Thyroid gland (tissue), 4 donors: Measurements from ENCODE around the gene PRKCH. TPM values are rescaled to one million over a fixed set of nuclear protein-coding genes. Genes with fewer than 3 reads are reported as not detected.

Source experiments
- DNase-seq, 2 donors: peaks; one replicate each; pipeline ENCODE4 v3.0.0-alpha.2; 2019
- H3K27ac ChIP-seq, 3 donors: fragments of 200-600 bp; sonication (generic); 1 replicate in 2 of 3; 2 replicates in 1 of 3; pipeline ENCODE4 v1.5.1; 2016 to 2019; ENCODE audit warnings: mild to moderate bottlenecking in 1 of 3, moderate library complexity in 1 of 3
- H3K27me3 ChIP-seq: fragments of 200-600 bp; sonication (generic); one replicate; pipeline ENCODE4 v1.5.1; 2019
- H3K36me3 ChIP-seq, 2 donors: fragments of 200-600 bp; sonication (generic); one replicate each; pipeline ENCODE4 v1.5.1; 2016 to 2019
- H3K4me1 ChIP-seq, 2 donors: fragments of 200-600 bp; sonication (generic); one replicate each; pipeline ENCODE4 v1.5.1; 2017 to 2019
- H3K4me3 ChIP-seq, 3 donors: fragments of 200-600 bp; sonication (generic); replicated peaks in 1 of 3; 1 replicate in 2 of 3; 2 replicates in 1 of 3; pipeline ENCODE4 v1.5.1; 2016; ENCODE audit warnings: mild to moderate bottlenecking in 1 of 3
- H3K9me3 ChIP-seq: fragments of 200-600 bp; sonication (generic); one replicate; pipeline ENCODE4 v1.5.1; 2017
- POLR2A ChIP-seq, 2 donors: fragments of 450-650 bp; IDR thresholded peaks; one replicate each; pipeline ENCODE4 v1.6.1; 2017; ENCODE audit warnings: antibody characterized with exemption in 2 of 2, mild to moderate bottlenecking in 2 of 2, moderate library complexity in 1 of 2
- WGBS, 2 donors: methylation state at CpG; one replicate each; pipeline ENCODE4 v1.1.5; 2017; 5-methylcytosine and 5-hydroxymethylcytosine counted together
- intact Hi-C: fragments of 100-400 bp; cut with DNase I; formaldehyde crosslinking; loops from one replicate; pipeline ENCODE4 v1.15.1; 2023
- total RNA-seq, 4 donors: library from RNA; depleted of rRNA; stranded (reverse); fragments of >200 nt; gene quantifications; one replicate each; pipeline ENCODE4 v1.2.3, GENCODE V29; 2016
- TF ChIP-seq, protein P1 (sequence below), 6 experiments: fragments of 200-600 bp in 3 of 6; fragments of 450-650 bp in 3 of 6; sonication (generic) in 3 of 6; IDR thresholded peaks; one replicate each; pipeline ENCODE4 v1.5.1; 2016 to 2019; ENCODE audit warnings: antibody characterized with exemption in 6 of 6, mild to moderate bottlenecking in 2 of 6, inconsistent platforms in 1 of 6, moderate library complexity in 1 of 6

PRKCH gene
- total RNA-seq, 4 donors from 2014 or later: 34.0 to 68.7 (median 49.8) TPM

DNA sequence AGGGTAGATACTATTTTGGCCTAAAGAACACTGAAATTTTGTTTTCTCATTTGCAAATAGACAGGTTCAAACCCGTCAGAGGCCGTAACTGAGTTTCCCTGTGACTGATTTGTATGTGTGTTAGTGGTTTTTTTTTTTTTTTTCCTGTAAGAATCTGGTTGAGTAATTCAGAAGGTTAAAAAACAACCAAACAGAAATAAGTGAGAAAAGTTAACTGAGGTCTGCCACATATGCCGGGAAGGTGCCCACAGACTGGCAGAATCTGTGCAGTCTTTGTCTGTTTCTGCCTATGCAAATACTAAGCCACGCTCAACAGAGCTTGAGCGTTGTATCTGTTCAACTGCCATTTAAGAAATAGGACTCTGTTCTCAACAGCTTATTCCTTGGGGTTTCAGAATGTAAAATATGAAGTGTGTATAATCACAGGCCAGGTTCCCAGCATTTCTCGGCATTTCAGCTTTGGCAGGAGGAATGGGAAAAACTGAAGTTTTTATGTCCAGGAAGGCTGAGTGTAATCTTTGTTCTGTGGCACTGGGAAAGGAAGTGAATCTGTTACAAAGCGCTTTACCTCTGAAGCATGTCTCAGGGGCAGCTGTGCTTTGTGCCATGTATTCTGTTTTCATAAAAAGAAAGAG is 181.9 kb downstream of the PRKCH start:
- TF ChIP-seq POLR2A (IDR thresholded peaks at IDR 0.05): no peak
- Histone ChIP-seq H3K4me3 (no peak overlapping the region), H3K27ac (peak overlapping the region; percentile 35 to 75 (median 69)), H3K27me3 (no peaks in the 10 kb centered on the region), H3K36me3 (no peaks in the 10 kb centered on the region), H3K9me3 (no peaks in the 10 kb centered on the region), H3K4me1 (peaks cover 60 to 79% of the 10 kb centered on the region in 2 donors)
- WGBS, 2 donors: 36 to 45% methylated on average over 7 of the region's 7 CpGs
- intact Hi-C loops: no loop called here
- no peak for DNase-seq

DNA sequence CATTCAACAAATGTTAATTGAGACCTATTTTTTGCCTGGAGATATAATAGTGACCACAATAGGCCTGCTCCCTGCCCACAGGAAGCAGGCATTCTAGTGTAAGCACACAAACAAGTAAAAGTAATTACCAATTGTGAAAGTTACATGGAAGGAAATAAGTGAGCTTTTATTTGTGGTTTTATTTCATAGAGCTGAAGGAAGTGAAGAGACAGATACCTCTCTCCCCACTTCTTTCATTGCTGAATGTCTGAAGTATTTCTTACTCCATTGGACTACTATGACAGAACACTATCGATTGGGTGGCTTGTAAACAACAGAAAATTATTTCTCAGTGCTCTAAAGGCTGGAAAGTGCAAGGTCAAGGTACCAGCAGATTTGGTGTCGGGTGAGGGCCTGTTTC is 183.5 kb downstream of the PRKCH start:
- peak overlapping the region in 1 of 3 donors; percentile 69 for H3K27ac ChIP-seq
- intact Hi-C loops: no loop called here

DNA sequence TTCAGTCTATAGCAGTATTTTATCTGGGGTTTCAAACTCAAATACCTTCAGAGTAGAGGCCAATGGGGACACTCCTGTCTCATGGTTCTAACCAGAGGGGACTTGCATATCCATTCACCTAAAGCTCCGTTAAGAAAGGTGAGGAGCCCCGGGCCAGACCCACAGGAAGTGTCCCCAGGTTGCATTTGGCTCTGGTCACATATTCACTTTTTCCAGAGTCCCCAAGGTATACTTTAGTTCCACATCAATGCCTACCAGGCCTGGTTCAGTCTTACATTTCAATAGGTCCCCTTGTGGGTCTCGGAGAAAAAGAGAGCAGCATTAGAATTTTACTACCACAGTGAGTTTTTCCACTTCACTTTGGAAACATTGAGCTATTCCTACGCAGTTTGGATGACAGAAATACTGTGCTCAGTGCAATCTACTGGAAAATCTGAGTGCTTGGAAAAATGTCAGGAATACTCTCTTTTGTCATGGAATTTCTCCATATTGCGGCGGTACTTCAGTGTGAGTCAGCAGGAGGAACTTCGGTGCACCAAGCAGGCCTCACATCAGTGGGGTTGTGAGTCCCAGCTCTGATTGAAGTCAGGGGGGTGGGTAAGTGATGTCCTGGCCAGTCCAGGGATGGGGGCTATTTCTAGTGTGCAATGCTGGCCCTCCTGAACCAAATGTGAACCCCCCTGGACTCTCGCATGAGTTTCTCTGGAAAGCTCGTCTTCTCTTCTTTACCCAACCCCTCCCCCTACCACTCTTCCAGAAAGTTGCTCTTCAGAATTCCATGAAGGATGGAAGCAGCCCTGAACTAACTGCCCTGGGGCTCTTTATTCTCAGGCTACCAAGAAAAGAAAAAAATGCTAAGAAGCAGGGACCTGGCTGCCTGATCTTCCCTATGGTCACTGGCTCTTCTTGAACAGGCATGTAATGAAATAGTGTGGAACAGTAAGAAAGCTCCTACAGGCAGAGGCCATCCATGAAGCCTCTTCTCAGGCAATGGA is 184.7 kb downstream of the PRKCH start:
- intact Hi-C loops: no loop called here
- no peak for TF ChIP-seq POLR2A (IDR thresholded peaks at IDR 0.05)
- TF ChIP-seq, protein P1, sequence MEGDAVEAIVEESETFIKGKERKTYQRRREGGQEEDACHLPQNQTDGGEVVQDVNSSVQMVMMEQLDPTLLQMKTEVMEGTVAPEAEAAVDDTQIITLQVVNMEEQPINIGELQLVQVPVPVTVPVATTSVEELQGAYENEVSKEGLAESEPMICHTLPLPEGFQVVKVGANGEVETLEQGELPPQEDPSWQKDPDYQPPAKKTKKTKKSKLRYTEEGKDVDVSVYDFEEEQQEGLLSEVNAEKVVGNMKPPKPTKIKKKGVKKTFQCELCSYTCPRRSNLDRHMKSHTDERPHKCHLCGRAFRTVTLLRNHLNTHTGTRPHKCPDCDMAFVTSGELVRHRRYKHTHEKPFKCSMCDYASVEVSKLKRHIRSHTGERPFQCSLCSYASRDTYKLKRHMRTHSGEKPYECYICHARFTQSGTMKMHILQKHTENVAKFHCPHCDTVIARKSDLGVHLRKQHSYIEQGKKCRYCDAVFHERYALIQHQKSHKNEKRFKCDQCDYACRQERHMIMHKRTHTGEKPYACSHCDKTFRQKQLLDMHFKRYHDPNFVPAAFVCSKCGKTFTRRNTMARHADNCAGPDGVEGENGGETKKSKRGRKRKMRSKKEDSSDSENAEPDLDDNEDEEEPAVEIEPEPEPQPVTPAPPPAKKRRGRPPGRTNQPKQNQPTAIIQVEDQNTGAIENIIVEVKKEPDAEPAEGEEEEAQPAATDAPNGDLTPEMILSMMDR (IDR thresholded peaks at IDR 0.05): no peak
- Histone ChIP-seq H3K9me3 (no peaks in the 10 kb centered on the region), H3K4me1 (peaks cover 52 to 81% of the 10 kb centered on the region in 2 donors), H3K36me3 (no peaks in the 10 kb centered on the region), H3K4me3 (no peak overlapping the region), H3K27ac (peak overlapping the region; percentile 68 to 82 (median 76)), H3K27me3 (no peaks in the 10 kb centered on the region)
- WGBS, 2 donors: 45 to 46% methylated on average over 9 of the region's 9 CpGs
- DNase-seq: no peak

More for the DNA sequence above, 183.5 kb downstream of the PRKCH start:
- Histone ChIP-seq H3K27me3 (no peaks in the 10 kb centered on the region), H3K36me3 (no peaks in the 10 kb centered on the region), H3K4me1 (peaks cover 52 to 78% of the 10 kb centered on the region in 2 donors), H3K4me3 (no peak overlapping the region), H3K9me3 (no peaks in the 10 kb centered on the region)
- DNase-seq: no peak
- no peak for TF ChIP-seq POLR2A (IDR thresholded peaks at IDR 0.05)
- TF ChIP-seq, protein P1 (IDR thresholded peaks at IDR 0.05): no peak
- WGBS, 2 donors: 97 to 98% methylated on average over 2 of the region's 2 CpGs

DNA sequence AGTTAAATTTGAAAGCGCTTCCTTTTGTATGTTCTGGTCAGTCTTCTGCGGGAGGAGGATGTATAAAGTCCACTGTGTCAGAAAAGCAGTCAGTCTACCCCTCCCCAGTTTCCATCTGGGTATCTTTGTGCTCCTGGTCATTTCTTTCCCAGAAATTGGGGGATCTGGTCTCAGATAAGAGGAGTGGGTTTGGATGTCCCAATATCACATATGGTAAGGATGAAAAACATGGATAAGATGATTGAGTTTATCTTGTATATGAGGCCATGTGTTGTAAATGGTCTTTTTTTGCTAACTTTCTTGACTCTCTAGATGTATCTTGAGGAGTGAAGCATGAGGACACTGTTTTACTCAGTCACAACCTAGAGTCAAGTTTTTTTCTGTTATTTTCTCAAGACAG is 187.1 kb downstream of the PRKCH start:
- 48 to 50% methylated on average over 2 of the region's 2 CpGs for WGBS, 2 donors
- DNase-seq: no peak
- peak overlapping the region; percentile 7 to 56 (median 22) for H3K27ac ChIP-seq
- H3K4me1 ChIP-seq: peaks cover 65 to 90% of the 10 kb centered on the region in 2 donors
- H3K4me3 ChIP-seq: no peak overlapping the region
- no peaks in the 10 kb centered on the region for H3K27me3 ChIP-seq
- TF ChIP-seq, protein P1 (IDR thresholded peaks at IDR 0.05): no peak
- no peak for TF ChIP-seq POLR2A (IDR thresholded peaks at IDR 0.05)
- H3K9me3 ChIP-seq: no peaks in the 10 kb centered on the region
- intact Hi-C loops: no loop called here
- H3K36me3 ChIP-seq: no peaks in the 10 kb centered on the region

DNA sequence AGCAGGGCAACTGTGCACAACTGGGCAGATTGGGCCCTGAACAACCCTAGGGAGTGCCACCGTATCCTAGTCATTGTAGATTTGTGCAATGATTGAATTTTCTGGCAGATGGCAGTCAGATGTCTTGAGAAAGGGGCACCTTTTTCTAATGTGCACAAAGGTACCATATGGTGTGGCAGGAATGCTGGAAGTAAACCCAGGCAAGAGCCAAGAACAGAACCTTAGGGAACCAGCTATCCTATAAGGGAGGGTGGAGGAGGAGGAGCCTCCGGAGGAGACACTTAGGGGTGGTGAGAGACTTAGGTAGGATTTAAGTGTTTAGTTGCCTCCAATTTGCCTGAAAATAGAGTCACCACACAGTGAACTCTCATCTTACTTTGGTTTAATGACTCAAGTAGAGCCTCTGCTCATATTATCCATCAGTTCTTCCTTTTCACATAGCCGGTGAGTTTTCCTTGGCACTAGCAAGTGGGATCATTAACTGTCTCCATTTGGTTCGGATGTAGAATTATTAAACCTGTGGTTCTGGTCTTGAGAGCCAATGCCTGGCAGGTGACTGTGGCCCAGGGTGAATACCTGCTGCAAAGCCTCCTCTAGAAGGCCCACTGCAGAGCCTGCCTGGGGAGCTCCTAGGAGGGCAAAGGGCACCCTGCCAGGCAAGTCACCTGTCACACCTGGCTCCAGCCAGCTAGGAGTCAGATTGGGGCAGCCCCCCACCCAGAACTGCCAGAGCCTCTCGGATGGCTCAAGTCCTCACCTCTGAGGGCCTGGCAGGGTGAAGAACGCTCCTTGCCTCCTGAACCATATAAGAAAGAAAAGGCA is 189.6 kb downstream of the PRKCH start:
- no peak overlapping the region for H3K4me3 ChIP-seq
- H3K36me3 ChIP-seq: no peaks in the 10 kb centered on the region
- DNase-seq: peak; percentile 77 to 84
- H3K27ac ChIP-seq: peak overlapping the region; percentile 85 to 94 (median 93)
- H3K9me3 ChIP-seq: no peaks in the 10 kb centered on the region
- intact Hi-C loops: no loop called here
- no peak for TF ChIP-seq POLR2A (IDR thresholded peaks at IDR 0.05)
- TF ChIP-seq, protein P1 (IDR thresholded peaks at IDR 0.05): no peak
- peaks cover 74 to 96% of the 10 kb centered on the region in 2 donors for H3K4me1 ChIP-seq
- no peaks in the 10 kb centered on the region for H3K27me3 ChIP-seq
- 72 to 74% methylated on average over 5 to 6 of the region's 6 CpGs for whole genome bisulfite sequencing, 2 donors
